Melanocyte of skin (primary cell): ENCODE data around the gene ITPR3. TPM values are rescaled to one million over a fixed set of nuclear protein-coding genes. Genes with fewer than 3 reads are reported as not detected.

Experiments used
- small RNA-seq, 2 donors: library from RNA; depleted of rRNA; stranded (forward); fragments of <200 nt; gene quantifications; one replicate each; pipeline ENCODE3, GENCODE V24; 2012
- total RNA-seq, 2 donors: library from RNA; depleted of rRNA; stranded (reverse); fragments of >200 nt; gene quantifications; 2 replicates each; pipeline ENCODE4 v1.2.3, GENCODE V29; 2012

Gene ITPR3
- 10 to 100 TPM; 19.3 to 36.3 TPM for total RNA-seq

GRCh38 chr6:33620856-33621710 lies at the start of gene ITPR3:
ITPR3 (plus strand) TSS chr6:33621322; CDS start chr6:33621603, 281 bp downstream.

GRCh38 chr6:33579828-33580714 lies 41.1 kb upstream of the ITPR3 start, which contains the start of gene BAK1:
BAK1 (minus strand) TSS chr6:33580276; CDS start chr6:33577604, 2,672 bp downstream.

GRCh38 chr6:33711140-33712129 lies 90.3 kb downstream of the ITPR3 start, which contains the start of gene UQCC2:
UQCC2 (minus strand) TSS chr6:33711700; CDS start chr6:33711686, 14 bp downstream.

Small RNA genes lying within 50 kb of the gene (small RNA-seq; reads per million reads assigned to genes)
- gene MIR3934, result 0 reads per million in 2 donors

Other genes with a start within 250 kb of the ITPR3 start
- gene KIFC1, start 229.5 kb upstream of the ITPR3 start, total RNA-seq, result 10 to 100 TPM; 32.0 to 59.6 TPM
- 10 to 100 TPM; 11.7 to 16.5 TPM for gene PHF1, start 210.3 kb upstream of the ITPR3 start, total RNA-seq
- 100 to 1,000 TPM; 139 to 144 TPM for gene CUTA, start 203.2 kb upstream of the ITPR3 start, total RNA-seq
- 1 to 10 TPM; 4.8 to 5.3 TPM for gene SYNGAP1, start 201.3 kb upstream of the ITPR3 start, total RNA-seq
- 1 to 10 TPM; 3.8 to 7.3 TPM for gene ZBTB9, start 166.7 kb upstream of the ITPR3 start, total RNA-seq
- 10 to 100 TPM; 21.0 to 36.0 TPM for gene BAK1, start 41.0 kb upstream of the ITPR3 start, total RNA-seq
- gene UQCC2, start 90.4 kb downstream of the ITPR3 start, total RNA-seq, result 10 to 100 TPM; 21.3 to 23.3 TPM
- gene IP6K3, start 125.6 kb downstream of the ITPR3 start, total RNA-seq, result 1 to 10 TPM; 2.7 to 4.1 TPM
- gene LEMD2, start 167.8 kb downstream of the ITPR3 start, total RNA-seq, result 10 to 100 TPM; 40.3 to 42.3 TPM
- gene MLN, start 182.7 kb downstream of the ITPR3 start, total RNA-seq, result not detected